Neural cell (in vitro differentiated cells): ENCODE data around the gene SLC4A4. TPM values are rescaled to one million over a fixed set of nuclear protein-coding genes. Genes with fewer than 3 reads are reported as not detected.

Experiments
- H2AFZ ChIP-seq: fragments of 200-600, 300-800 bp; sonication (generic), shearing (Covaris generic); 2 replicates; pipeline ENCODE4 v1.6.0; 2014; ENCODE audit warnings: low read depth, mild to moderate bottlenecking, antibody characterized with exemption, low read length, moderate library complexity
- H3F3A ChIP-seq: fragments of 200-600 bp; shearing (Covaris generic); 2 replicates; pipeline ENCODE4 v1.6.1; 2016; ENCODE audit warnings: mild to moderate bottlenecking, moderate library complexity, mixed read lengths, antibody characterized with exemption, low read length; ENCODE audit not compliant: insufficient read depth, poor library complexity, severe bottlenecking
- H3K27ac ChIP-seq: fragments of 200-600, 300-800 bp; sonication (generic), shearing (Covaris generic); 2 replicates; pipeline ENCODE4 v1.5.1; 2014; ENCODE audit warnings: mild to moderate bottlenecking, low read length, moderate library complexity
- H3K27me3 ChIP-seq: fragments of 300-800, 200-600 bp; sonication (generic), shearing (Covaris generic); 2 replicates; pipeline ENCODE4 v1.6.0; 2014; ENCODE audit warnings: mild to moderate bottlenecking, low read depth, low read length, moderate library complexity; ENCODE audit not compliant: insufficient read depth
- H3K36me3 ChIP-seq: fragments of 300-800, 200-600 bp; sonication (generic), shearing (Covaris generic); 2 replicates; pipeline ENCODE4 v1.5.1; 2014; ENCODE audit warnings: mild to moderate bottlenecking, antibody characterized with exemption, low read length, moderate library complexity; ENCODE audit not compliant: insufficient read depth
- H3K4me2 ChIP-seq: fragments of 300-800, 200-600 bp; sonication (generic), shearing (Covaris generic); 2 replicates; pipeline ENCODE4 v1.6.0; 2014; ENCODE audit warnings: mild to moderate bottlenecking, low read length
- H3K4me3 ChIP-seq: fragments of 300-800, 200-600 bp; sonication (generic), shearing (Covaris generic); 2 replicates; pipeline ENCODE4 v1.5.1; 2014; ENCODE audit warnings: mild to moderate bottlenecking, low read length, moderate library complexity
- H3K79me2 ChIP-seq: fragments of 200-600 bp; shearing (Covaris generic); replicated peaks from 2 replicates; pipeline ENCODE4 v1.6.0; 2014; ENCODE audit warnings: mild to moderate bottlenecking, low read length, moderate library complexity; ENCODE audit not compliant: insufficient read depth
- H3K9ac ChIP-seq: fragments of 300-800, 200-600 bp; sonication (generic), shearing (Covaris generic); 2 replicates; pipeline ENCODE4 v1.6.1; 2016; ENCODE audit warnings: mild to moderate bottlenecking, low read length, mixed read lengths
- H3K9me2 ChIP-seq: fragments of 200-600 bp; shearing (Covaris generic); 2 replicates; pipeline ENCODE4 v1.6.1; 2016; ENCODE audit warnings: mild to moderate bottlenecking, low read length, mixed read lengths; ENCODE audit not compliant: insufficient read depth
- H3K9me3 ChIP-seq: fragments of 200-600, 300-800 bp; sonication (generic), shearing (Covaris generic); 2 replicates; pipeline ENCODE4 v1.6.1; 2016; ENCODE audit warnings: mild to moderate bottlenecking, mixed run types, low read length, moderate library complexity, mixed read lengths
- H4K20me1 ChIP-seq: fragments of 200-600 bp; shearing (Covaris generic); 2 replicates; pipeline ENCODE4 v1.6.1; 2016; ENCODE audit warnings: mild to moderate bottlenecking, mixed run types; ENCODE audit not compliant: insufficient read depth
- CTCF ChIP-seq: fragments of 450-650 bp; IDR thresholded peaks from 2 replicates; pipeline ENCODE4 v1.5.1; 2014; ENCODE audit warnings: antibody characterized with exemption, mild to moderate bottlenecking, moderate library complexity; ENCODE audit not compliant: poor library complexity, severe bottlenecking
- EP300 ChIP-seq: fragments of 450-650 bp; conservative IDR thresholded peaks from 2 replicates; pipeline ENCODE4 v1.6.1; 2014; ENCODE audit warnings: antibody characterized with exemption, mild to moderate bottlenecking, moderate library complexity; ENCODE audit not compliant: poor library complexity, severe bottlenecking
- EZH2 ChIP-seq: fragments of 200-600, 300-800 bp; shearing (Covaris generic), sonication (generic); IDR thresholded peaks from 2 replicates; pipeline ENCODE4 v1.6.1; 2014; ENCODE audit warnings: antibody characterized with exemption, low read length, borderline replicate concordance, mild to moderate bottlenecking; ENCODE audit not compliant: insufficient read depth, poor library complexity, severe bottlenecking
- MXI1 ChIP-seq: fragments of 450-650 bp; conservative IDR thresholded peaks from 2 replicates; pipeline ENCODE4 v1.6.1; 2014; ENCODE audit warnings: antibody characterized with exemption, mild to moderate bottlenecking; ENCODE audit not compliant: poor library complexity, severe bottlenecking
- POLR2AphosphoS5 ChIP-seq: IDR thresholded peaks from 2 replicates; pipeline ENCODE4 v1.6.1; 2012
- RAD21 ChIP-seq: fragments of 450-650 bp; conservative IDR thresholded peaks from 2 replicates; pipeline ENCODE4 v1.6.1; 2014; ENCODE audit warnings: antibody characterized with exemption, mild to moderate bottlenecking, moderate library complexity
- SMC3 ChIP-seq: fragments of 450-650 bp; conservative IDR thresholded peaks from 2 replicates; pipeline ENCODE4 v1.6.1; 2014; ENCODE audit warnings: antibody characterized with exemption, mild to moderate bottlenecking, moderate library complexity; ENCODE audit not compliant: poor library complexity
- TAF1 ChIP-seq: IDR thresholded peaks from 2 replicates; pipeline ENCODE4 v1.6.1; 2012; ENCODE audit warnings: low read depth
- polyA plus RNA-seq: library from polyadenylated mRNA; depleted of rRNA; stranded (reverse); fragments of >200 nt; gene quantifications from 2 replicates; pipeline ENCODE4 v1.2.3, GENCODE V29; 2014
- TF ChIP-seq, protein P1 (sequence below): IDR thresholded peaks from 2 replicates; pipeline ENCODE4 v1.6.1; 2012; ENCODE audit warnings: borderline replicate concordance

SLC4A4 gene
- polyA plus RNA-seq, 1 donor from 2014 or later = 9.2 TPM

- Histone ChIP-seq H3K27me3 (no peaks in the 10 kb centered on the region), H3F3A (no peaks in the 10 kb centered on the region), H3K4me3 (no peak overlapping the region), H3K27ac (no peak overlapping the region), H3K4me2 (no peak overlapping the region), H3K36me3 (no peaks in the 10 kb centered on the region), H3K9ac (no peak overlapping the region), H2AFZ (no peak overlapping the region), H4K20me1 (no peaks in the 10 kb centered on the region), H3K9me3 (no peaks in the 10 kb centered on the region), H3K79me2 (no peaks in the 10 kb centered on the region), H3K9me2 (no peaks in the 10 kb centered on the region)
- no peak for TF ChIP-seq MXI1
- TF ChIP-seq TAF1 = no peak
- TF ChIP-seq EZH2 = no peak
- TF ChIP-seq SMC3 = no peak
- no peak for TF ChIP-seq CTCF
- TF ChIP-seq POLR2AphosphoS5 = no peak
- TF ChIP-seq EP300 = no peak
- TF ChIP-seq, protein P1, sequence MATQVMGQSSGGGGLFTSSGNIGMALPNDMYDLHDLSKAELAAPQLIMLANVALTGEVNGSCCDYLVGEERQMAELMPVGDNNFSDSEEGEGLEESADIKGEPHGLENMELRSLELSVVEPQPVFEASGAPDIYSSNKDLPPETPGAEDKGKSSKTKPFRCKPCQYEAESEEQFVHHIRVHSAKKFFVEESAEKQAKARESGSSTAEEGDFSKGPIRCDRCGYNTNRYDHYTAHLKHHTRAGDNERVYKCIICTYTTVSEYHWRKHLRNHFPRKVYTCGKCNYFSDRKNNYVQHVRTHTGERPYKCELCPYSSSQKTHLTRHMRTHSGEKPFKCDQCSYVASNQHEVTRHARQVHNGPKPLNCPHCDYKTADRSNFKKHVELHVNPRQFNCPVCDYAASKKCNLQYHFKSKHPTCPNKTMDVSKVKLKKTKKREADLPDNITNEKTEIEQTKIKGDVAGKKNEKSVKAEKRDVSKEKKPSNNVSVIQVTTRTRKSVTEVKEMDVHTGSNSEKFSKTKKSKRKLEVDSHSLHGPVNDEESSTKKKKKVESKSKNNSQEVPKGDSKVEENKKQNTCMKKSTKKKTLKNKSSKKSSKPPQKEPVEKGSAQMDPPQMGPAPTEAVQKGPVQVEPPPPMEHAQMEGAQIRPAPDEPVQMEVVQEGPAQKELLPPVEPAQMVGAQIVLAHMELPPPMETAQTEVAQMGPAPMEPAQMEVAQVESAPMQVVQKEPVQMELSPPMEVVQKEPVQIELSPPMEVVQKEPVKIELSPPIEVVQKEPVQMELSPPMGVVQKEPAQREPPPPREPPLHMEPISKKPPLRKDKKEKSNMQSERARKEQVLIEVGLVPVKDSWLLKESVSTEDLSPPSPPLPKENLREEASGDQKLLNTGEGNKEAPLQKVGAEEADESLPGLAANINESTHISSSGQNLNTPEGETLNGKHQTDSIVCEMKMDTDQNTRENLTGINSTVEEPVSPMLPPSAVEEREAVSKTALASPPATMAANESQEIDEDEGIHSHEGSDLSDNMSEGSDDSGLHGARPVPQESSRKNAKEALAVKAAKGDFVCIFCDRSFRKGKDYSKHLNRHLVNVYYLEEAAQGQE = no peak
- no peak for TF ChIP-seq RAD21
These were observed 134.1 kb downstream of the SLC4A4 start for GRCh38 chr4:71472946-71473345.

GRCh38 chr4:71473541-71474240 lies 134.9 kb downstream of the SLC4A4 start:
- Histone ChIP-seq H3K4me2 (no peak overlapping the region), H3K4me3 (no peak overlapping the region), H3K27ac (no peak overlapping the region), H4K20me1 (no peaks in the 10 kb centered on the region), H3K79me2 (no peaks in the 10 kb centered on the region), H3K9ac (no peak overlapping the region), H3K9me3 (no peaks in the 10 kb centered on the region), H3K27me3 (no peaks in the 10 kb centered on the region), H2AFZ (no peak overlapping the region), H3K9me2 (no peaks in the 10 kb centered on the region), H3K36me3 (no peaks in the 10 kb centered on the region), H3F3A (no peaks in the 10 kb centered on the region)
- TF ChIP-seq EZH2 = no peak
- no peak for TF ChIP-seq MXI1
- TF ChIP-seq, protein P1 = no peak
- TF ChIP-seq CTCF = no peak
- no peak for TF ChIP-seq TAF1
- no peak for TF ChIP-seq EP300
- TF ChIP-seq RAD21 = no peak
- no peak for TF ChIP-seq SMC3
- TF ChIP-seq POLR2AphosphoS5 = no peak
